Caco-2 (cell line): ENCODE results near the gene ZNF337. TPM values are rescaled to one million over a fixed set of nuclear protein-coding genes. Genes with fewer than 3 reads are reported as not detected.
A peak's percentile ranks its signal among the peaks of the same experiment; 100 is the strongest.
"Not testable (repeated sequence)": the region's sequence is repeated elsewhere in the genome, so short reads cannot be mapped to it uniquely, and the experiment has no call there.

Experiments used
- BruUV-seq: library from RNA; stranded (reverse); fragments of 400-500 nt; replicated peaks from 2 replicates; lab custom pipeline; 2021; lab: Mats Ljungman, UMichigan
- CTCF ChIA-PET: fragments of 300-600 bp; sonication (Branson Sonifier 250); formaldehyde crosslinking; loops from one replicate; lab custom pipeline; 2022; ENCODE audit warnings: antibody characterized with exemption; lab: Charles Lee
- POLR2A ChIA-PET: fragments of 300-600 bp; sonication (Branson Sonifier 250); formaldehyde crosslinking; loops from one replicate; lab custom pipeline; 2022; ENCODE audit warnings: antibody characterized with exemption; lab: Charles Lee
- DNase-seq, 2 experiments: peaks; one replicate each; pipeline versions ENCODE4 v3.0.0 to v3.0.0-alpha.2; 2020 to 2022
- H3K27me3 ChIP-seq: replicated peaks from 2 replicates; pipeline ENCODE4 v1.6.0; 2011; ENCODE audit warnings: low read length; ENCODE audit not compliant: control insufficient read depth, insufficient read depth
- H3K36me3 ChIP-seq: 2 replicates; pipeline ENCODE4 v1.5.1; 2011; ENCODE audit warnings: low read length; ENCODE audit not compliant: control insufficient read depth, insufficient read depth
- H3K4me1 ChIP-seq: fragments of 250-450 bp; sonication (Bioruptor Pico); 2 replicates; pipeline ENCODE4 v1.5.1; 2020; ENCODE audit warnings: mild to moderate bottlenecking
- H3K4me3 ChIP-seq: 2 replicates; pipeline ENCODE4 v1.5.1; 2011; ENCODE audit warnings: low read depth, mild to moderate bottlenecking, control low read depth, low read length
- H3K9me3 ChIP-seq: fragments of 250-450 bp; sonication (Bioruptor Pico); 2 replicates; pipeline ENCODE4 v1.5.1; 2020; ENCODE audit warnings: mild to moderate bottlenecking, moderate library complexity
- H3K27ac Mint-ChIP-seq: one replicate; pipeline ENCODE4 v1.8.0; 2022; ENCODE audit warnings: mixed read lengths; ENCODE audit not compliant: unreplicated experiment
- H3K27me3 Mint-ChIP-seq: one replicate; pipeline ENCODE4 v1.8.0; 2022; ENCODE audit warnings: mixed read lengths; ENCODE audit not compliant: insufficient read depth, unreplicated experiment
- H3K36me3 Mint-ChIP-seq: one replicate; pipeline ENCODE4 v1.8.0; 2022; ENCODE audit warnings: mild to moderate bottlenecking, mixed read lengths; ENCODE audit not compliant: insufficient read depth, unreplicated experiment
- H3K4me1 Mint-ChIP-seq: one replicate; pipeline ENCODE4 v1.8.0; 2022; ENCODE audit warnings: low read depth, mixed read lengths; ENCODE audit not compliant: unreplicated experiment
- H3K4me3 Mint-ChIP-seq: one replicate; pipeline ENCODE4 v1.8.0; 2022; ENCODE audit warnings: mild to moderate bottlenecking, moderate library complexity, mixed read lengths; ENCODE audit not compliant: unreplicated experiment
- H3K9me3 Mint-ChIP-seq: one replicate; pipeline ENCODE4 v1.8.0; 2022; ENCODE audit warnings: mixed read lengths; ENCODE audit not compliant: unreplicated experiment
- intact Hi-C: fragments of 100-400 bp; cut with micrococcal nuclease; formaldehyde crosslinking; loops from one replicate; pipeline ENCODE4 v1.10.0; 2022; ENCODE audit not compliant: unreplicated experiment
- total RNA-seq: library from RNA; stranded (reverse); gene quantifications from 2 replicates; pipeline ENCODE4 v1.2.3, GENCODE V29; 2022
- TF ChIP-seq, protein P1 (sequence below), 2 experiments: fragments of 200-600 bp in 1 of 2; IDR thresholded peaks; 1 replicate in 1 of 2; 2 replicates in 1 of 2; pipeline versions ENCODE4 v1.5.1 to v1.8.0; 2011 to 2022; ENCODE audit warnings: antibody characterized with exemption in 1 of 2, control low read depth in 1 of 2, inconsistent platforms in 1 of 2, low read depth in 1 of 2, low read length in 1 of 2, mild to moderate bottlenecking in 1 of 2, moderate library complexity in 1 of 2; ENCODE audit not compliant: insufficient read depth in 1 of 2, severe bottlenecking in 1 of 2, unreplicated experiment in 1 of 2

ZNF337 gene
- total RNA-seq, 1 experiment from 2014 or later, result 7.4 TPM

DNA sequence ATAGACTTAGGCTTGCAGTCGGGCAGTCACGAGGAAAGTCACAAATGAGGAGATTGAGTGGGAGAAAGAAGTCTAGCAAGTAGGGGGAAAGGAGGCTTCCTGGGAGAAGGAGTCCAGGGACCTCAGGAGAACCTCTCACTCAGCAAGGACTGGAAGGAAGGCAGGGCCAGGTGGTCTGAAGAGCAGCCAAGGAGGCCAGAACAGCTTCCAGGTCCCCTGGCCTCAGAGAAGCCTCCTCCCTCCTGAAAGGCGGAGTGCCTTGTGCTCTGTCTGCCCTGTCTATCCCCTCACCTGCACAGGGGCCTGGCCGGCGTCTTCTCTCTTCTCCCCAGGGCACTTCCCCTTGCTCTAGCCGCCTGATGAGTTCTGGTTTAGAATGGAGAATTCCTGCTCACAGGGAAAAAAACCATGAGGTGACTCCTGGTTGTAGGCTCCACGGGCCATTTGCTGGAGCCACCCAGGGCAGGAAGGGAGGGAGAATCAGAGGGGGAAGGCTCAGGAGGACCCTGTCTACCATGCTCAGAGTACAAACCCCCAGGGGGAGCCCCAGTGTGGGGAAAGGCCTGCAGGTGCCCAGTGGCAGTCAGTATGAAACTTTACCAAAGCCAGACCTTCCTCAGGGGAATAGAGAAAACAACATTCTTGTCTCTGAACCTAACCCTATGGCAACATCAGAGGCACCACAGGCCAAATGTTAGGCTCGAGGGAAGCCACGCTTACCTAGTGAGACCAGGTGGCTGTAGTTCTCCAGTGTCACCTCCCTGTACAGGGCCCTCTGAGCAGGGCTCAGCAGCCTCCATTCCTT is 11.2 kb downstream of the ZNF337 start:
- Mint-ChIP-seq H3K36me3 (peaks cover 23% of the 10 kb centered on the region), H3K4me3 (no peak overlapping the region), H3K27ac (peak overlapping the region; percentile 17), H3K9me3 (peaks cover 9% of the 10 kb centered on the region), H3K27me3 (no peaks in the 10 kb centered on the region), H3K4me1 (no peaks in the 10 kb centered on the region)
- ChIA-PET POLR2A (no interaction called here), CTCF (no interaction called here)
- H3K4me3 ChIP-seq, result no peak overlapping the region
- intact Hi-C loops, result no loop called here
- TF ChIP-seq, protein P1, sequence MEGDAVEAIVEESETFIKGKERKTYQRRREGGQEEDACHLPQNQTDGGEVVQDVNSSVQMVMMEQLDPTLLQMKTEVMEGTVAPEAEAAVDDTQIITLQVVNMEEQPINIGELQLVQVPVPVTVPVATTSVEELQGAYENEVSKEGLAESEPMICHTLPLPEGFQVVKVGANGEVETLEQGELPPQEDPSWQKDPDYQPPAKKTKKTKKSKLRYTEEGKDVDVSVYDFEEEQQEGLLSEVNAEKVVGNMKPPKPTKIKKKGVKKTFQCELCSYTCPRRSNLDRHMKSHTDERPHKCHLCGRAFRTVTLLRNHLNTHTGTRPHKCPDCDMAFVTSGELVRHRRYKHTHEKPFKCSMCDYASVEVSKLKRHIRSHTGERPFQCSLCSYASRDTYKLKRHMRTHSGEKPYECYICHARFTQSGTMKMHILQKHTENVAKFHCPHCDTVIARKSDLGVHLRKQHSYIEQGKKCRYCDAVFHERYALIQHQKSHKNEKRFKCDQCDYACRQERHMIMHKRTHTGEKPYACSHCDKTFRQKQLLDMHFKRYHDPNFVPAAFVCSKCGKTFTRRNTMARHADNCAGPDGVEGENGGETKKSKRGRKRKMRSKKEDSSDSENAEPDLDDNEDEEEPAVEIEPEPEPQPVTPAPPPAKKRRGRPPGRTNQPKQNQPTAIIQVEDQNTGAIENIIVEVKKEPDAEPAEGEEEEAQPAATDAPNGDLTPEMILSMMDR (IDR thresholded peaks at IDR 0.05; ENCODE audit: insufficient read depth in 1 of 2, low read depth in 1 of 2, low read length in 1 of 2, severe bottlenecking in 1 of 2, unreplicated experiment in 1 of 2), result peak in 1 of 2 experiments; percentile 31
- no TSS peak for BruUV-seq
- no peaks in the 10 kb centered on the region for H3K9me3 ChIP-seq
- no peaks in the 10 kb centered on the region for H3K4me1 ChIP-seq
- H3K27me3 ChIP-seq, result no peaks in the 10 kb centered on the region
- peak in 1 of 2 experiments; percentile 41 for DNase-seq
- H3K36me3 ChIP-seq, result no peaks in the 10 kb centered on the region

DNA sequence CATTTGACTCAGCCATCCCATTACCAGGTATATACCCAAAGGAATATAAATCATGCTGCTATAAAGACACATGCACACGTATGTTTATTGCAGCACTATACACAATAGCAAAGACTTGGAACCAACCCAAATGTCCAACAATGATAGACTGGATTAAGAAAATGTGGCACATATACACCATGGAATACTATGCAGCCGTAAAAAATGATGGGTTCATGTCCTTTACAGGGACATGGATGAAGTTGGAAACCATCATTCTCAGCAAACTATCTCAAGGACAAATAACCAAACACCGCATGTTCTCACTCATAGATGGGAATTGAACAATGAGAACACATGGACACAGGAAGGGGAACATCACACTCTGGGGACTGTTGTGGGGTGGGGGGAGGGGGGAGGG is 12.8 kb downstream of the ZNF337 start:
- intact Hi-C loops, result not testable (repeated sequence)

DNA sequence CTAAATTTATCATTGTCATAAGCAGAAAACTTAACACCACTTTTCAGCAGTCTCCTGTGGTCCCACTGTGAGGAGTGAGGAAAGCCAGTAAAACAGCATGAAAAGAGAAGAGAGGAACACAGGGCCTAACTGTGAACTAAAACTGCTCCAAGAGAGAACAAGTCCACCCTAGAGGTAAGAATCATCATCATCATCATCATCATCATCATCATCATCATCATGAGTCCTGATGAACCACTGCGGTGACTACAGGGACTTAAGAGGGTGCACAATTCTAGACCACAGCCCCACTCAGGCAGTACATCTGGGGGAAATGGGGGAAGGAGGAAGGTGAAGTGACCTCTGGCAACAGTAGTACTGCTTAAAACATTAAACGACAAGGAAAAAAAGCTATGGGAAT is 13.6 kb downstream of the ZNF337 start:
- H3K27ac Mint-ChIP-seq, result no peak overlapping the region
- no peak for DNase-seq
- H3K36me3 Mint-ChIP-seq, result peaks cover 24% of the 10 kb centered on the region
- no peak overlapping the region for H3K4me3 Mint-ChIP-seq
- BruUV-seq, result no TSS peak
- H3K4me1 Mint-ChIP-seq, result no peaks in the 10 kb centered on the region
- no peaks in the 10 kb centered on the region for H3K27me3 ChIP-seq
- no peak overlapping the region for H3K4me3 ChIP-seq
- intact Hi-C loops, result no loop called here
- TF ChIP-seq, protein P1 (IDR thresholded peaks at IDR 0.05; ENCODE audit: insufficient read depth in 1 of 2, low read depth in 1 of 2, low read length in 1 of 2, severe bottlenecking in 1 of 2, unreplicated experiment in 1 of 2), result no peak
- no peaks in the 10 kb centered on the region for H3K27me3 Mint-ChIP-seq
- no peaks in the 10 kb centered on the region for H3K4me1 ChIP-seq
- ChIA-PET CTCF (no interaction called here), POLR2A (no interaction called here)
- H3K9me3 Mint-ChIP-seq, result peaks cover 9% of the 10 kb centered on the region
- no peaks in the 10 kb centered on the region for H3K36me3 ChIP-seq
- no peaks in the 10 kb centered on the region for H3K9me3 ChIP-seq

More for the DNA sequence above, 12.8 kb downstream of the ZNF337 start:
- H3K9me3 Mint-ChIP-seq, DNase-seq, H3K4me1 ChIP-seq, H3K27me3 ChIP-seq, H3K27me3 Mint-ChIP-seq, H3K4me3 Mint-ChIP-seq, H3K36me3 ChIP-seq, BruUV-seq, CTCF ChIA-PET, H3K9me3 ChIP-seq, H3K4me3 ChIP-seq, POLR2A ChIA-PET, H3K27ac Mint-ChIP-seq, H3K4me1 Mint-ChIP-seq: not testable (repeated sequence)
- peaks cover 18% of the 10 kb centered on the region for H3K36me3 Mint-ChIP-seq
